Measurements from ENCODE around the gene FREM2.

Gene FREM2

DNA sequence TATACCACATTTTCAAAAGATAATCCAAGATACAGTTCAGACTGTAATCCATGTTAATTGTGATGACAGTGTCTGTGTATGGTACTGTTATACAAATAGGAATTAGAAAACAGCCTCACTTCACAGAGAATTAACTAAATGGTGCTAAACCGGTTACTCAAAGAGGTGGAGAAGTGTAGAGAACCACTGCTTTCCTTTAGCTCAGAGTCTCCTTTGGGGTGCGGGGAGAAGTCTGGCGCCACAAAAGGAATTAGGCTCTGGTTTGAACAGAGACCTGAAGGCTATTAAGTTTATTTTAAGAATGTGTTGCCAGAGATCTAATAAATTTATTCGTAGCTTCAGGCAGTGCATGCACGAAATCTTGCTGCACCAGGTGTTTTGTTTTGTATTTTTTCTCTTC, 65.8 kb downstream of the FREM2 start:
- no peak for DNase-seq
- in situ Hi-C loops (cut with MboI; ENCODE audit: low pct_unique_long_range_greater_than_20kb, low sequenced_read_pairs) = no loop called here

DNA sequence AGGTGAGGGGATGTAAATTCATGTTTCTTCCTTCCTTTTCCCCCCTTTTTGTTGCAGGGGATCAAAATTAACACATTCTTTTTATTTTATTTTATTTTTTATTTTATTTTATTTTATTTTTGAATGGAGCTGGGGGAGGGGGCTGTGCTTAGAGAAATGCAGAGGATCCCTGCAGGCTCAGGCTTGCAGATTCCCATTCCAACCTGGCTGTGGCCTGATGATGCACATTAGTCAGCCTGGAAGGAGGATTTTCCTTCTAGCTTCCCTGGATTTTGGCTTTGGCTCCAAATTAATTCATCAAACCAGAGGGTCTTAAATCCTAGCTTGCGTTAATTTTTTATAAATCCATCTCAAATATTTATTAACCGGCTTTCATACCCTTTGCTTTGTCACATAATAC, 67.0 kb downstream of the FREM2 start:
- DNase-seq = no peak
- in situ Hi-C loops (cut with MboI; ENCODE audit: low pct_unique_long_range_greater_than_20kb, low sequenced_read_pairs) = no loop called here

DNA sequence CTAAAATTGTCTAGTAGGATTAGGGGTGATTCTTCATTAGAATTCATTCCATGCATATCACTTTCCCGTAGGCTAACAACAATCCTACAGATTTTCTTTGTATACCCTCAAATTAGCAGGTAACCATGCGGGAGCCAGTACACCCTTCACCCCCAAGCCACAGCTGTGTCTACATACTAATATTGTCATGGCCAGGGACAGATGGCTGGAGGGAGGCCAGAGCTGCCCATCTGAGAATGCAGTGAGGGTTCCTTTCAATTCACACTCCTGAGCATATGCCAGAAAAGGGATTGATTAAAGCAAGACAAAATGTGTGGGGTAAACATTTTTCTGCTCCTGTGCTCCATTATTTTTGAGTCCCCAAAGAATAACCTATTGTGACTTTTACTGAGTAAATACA, 68.9 kb downstream of the FREM2 start:
- in situ Hi-C loops (cut with MboI; ENCODE audit: low pct_unique_long_range_greater_than_20kb, low sequenced_read_pairs) = no loop called here
- DNase-seq = no peak

DNA sequence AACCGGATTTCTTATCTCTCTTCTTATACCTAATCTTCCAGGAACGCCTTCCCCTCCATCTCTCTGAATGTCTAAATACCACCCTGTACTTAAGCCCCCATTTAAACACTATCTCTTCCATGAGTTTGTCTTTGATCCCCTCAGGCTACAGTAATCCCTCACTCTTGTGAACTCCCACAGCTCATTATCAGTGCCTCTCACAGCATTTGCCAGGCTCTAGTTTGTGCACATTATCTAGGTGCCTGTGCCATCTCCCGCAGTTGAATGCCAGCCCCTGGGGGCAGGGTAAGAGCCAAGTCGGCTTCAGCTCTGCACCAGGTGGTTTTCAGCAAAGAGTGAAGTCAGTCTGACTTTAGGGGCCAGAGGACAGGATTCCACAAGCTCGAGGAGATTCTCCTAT, 71.4 kb downstream of the FREM2 start:
- in situ Hi-C loops (cut with MboI; ENCODE audit: low pct_unique_long_range_greater_than_20kb, low sequenced_read_pairs) = no loop called here
- DNase-seq = no peak

DNA sequence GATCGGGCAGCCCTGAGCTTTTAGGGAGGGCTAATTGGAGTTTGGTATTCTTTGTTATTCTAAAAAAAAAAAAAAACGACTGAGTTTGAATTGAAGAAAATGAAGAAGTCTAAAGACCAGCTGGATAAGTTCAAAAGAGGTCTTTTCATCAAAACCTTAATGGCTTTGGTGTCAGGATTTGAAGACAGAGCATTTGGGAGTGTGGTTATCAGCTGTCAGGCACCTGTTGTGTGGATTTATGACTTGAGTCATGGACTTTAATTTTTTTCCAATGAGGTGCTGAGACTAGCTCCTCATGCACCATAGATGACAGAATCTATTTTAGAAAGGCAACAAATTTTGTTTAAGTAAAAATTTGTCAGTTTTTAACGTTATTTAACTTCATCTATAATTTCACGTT, 72.5 kb downstream of the FREM2 start:
- in situ Hi-C loops (cut with MboI; ENCODE audit: low pct_unique_long_range_greater_than_20kb, low sequenced_read_pairs) = no loop called here
- DNase-seq = no peak

DNA sequence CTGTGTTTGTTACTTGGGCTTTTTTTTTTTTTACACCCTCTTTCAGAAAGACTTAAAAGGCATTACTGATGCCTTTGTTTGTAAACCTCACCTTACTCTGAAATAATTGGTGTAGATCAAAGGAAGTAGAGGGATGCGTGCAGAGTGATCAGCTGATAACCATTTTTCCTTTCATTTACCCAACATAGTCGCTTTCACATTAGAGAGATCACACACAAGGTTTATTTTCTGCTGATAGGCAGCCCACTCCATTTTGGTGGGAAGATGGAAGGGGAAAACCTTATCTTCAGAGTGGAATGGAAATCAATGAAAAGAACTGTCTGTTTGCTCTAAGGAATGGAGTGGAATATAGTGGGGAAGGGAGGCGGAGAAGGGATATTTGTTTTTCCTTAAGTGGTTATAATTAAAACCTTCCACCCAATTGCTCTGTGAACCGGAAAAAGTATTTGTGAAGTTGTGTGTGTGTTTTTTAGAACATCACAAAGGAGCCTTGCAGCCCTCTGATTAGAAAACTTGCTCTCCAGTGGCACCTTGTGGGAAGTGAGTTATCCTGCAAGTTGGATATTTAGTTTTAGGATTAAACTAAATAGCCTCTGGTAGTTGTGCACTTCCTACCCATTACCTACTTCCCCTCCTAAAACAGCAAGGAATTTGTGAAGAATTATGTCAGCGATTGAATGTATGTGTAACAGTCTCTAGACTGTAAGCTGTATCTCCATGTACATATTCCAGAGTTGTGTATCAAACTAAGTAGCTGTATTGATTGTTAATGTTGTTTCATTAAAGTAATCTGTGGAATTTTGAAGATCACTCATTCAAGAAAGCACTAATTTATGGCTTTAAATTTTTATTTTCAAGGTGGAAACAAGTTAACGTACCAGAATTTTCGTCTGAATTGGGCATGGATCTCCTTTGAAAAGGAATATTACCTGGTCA, 76.8 kb downstream of the FREM2 start:
- peak; percentile 36 for DNase-seq
- in situ Hi-C loops (cut with MboI; ENCODE audit: low pct_unique_long_range_greater_than_20kb, low sequenced_read_pairs) = no loop called here

DNA sequence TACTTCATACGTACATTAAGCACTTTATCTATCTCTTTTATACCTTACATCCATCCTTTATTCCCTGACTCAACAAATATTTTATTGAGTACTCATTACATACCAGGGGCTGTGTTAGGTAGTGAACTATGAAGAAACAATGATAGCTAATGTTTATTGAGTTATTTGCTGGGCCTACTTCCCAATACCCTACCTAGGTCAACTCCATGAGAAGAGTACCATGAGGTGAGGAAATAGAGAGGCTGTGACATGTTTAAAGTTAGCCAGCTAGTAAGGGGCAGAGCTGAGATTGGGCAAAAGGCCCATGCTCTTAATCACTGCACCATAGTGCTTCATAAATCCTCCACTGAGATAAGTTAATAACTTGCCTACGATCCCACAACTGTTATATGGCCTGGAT, 79.9 kb downstream of the FREM2 start:
- in situ Hi-C loops (cut with MboI; ENCODE audit: low pct_unique_long_range_greater_than_20kb, low sequenced_read_pairs) = no loop called here
- no peak for DNase-seq

DNA sequence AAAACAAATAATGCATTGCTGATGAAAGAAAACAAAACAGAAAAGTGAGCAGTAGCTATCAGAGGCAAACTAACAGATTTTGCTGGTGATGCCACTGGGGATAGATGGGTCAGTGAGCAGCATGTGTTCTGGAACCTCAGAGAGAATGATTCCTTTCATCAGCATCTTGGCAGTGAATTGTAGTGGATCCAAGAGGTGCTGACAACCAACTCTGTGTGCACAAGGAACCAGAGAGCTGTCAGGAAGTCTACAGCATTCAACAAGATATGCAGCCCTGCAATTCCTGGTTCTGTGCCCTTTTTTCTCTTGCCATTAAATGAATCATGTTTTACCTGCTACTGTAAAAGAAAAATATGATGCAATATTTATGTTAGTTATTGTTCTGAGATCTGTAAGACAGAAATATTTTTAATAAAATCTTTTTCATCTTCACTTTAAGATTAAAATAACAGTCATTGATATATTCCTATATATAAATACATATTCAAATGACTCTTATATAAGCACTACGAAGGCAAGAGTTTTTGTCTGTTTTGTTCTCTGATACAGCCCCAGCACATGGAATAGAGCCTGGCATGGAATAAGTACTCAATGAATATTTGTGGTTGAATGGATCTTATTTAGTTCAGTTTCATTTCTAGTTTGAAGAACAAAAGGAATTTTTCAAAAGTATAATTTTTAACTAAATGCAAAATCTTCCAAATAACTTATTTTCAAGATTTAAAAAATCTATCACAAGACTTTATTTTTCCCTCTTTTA, 80.8 kb downstream of the FREM2 start:
- in situ Hi-C loops (cut with MboI; ENCODE audit: low pct_unique_long_range_greater_than_20kb, low sequenced_read_pairs) = no loop called here
- DNase-seq = no peak

DNA sequence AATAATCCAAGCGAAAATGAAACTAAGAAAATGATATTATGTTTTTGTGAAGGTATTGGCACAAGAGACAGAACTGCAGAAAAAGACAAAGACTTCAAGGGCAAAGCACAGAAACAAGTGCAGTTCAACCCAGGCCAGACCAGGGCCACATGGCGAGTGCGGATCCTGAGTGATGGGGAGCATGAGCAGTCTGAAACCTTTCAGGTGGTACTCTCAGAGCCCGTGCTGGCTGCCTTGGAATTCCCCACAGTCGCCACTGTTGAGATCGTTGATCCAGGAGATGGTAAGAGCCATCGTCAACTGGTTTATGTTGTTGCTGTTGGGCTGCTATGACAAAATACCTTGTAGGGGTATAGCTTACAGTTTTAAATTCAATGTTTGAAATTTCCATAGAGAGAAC, 82.6 kb downstream of the FREM2 start:
- in situ Hi-C loops (cut with MboI; ENCODE audit: low pct_unique_long_range_greater_than_20kb, low sequenced_read_pairs) = no loop called here
- DNase-seq = no peak

DNA sequence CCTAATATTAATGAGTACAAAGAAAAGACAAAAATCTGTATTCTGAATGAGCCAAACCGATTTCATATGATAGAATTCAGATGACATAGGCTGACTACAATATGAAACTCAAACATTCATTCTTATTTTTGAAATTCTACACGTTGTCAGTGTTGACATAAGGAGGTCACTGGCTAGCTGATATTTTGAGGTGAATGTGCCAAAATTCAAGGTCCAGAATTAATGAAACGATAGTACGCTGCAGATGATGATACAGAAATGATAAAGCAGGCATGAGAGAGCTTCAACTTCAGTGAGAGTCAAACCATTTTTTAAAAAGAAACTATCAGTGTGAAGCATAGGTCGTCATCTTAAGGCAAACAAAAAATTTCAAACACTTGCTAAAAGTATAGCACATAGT, 88.2 kb downstream of the FREM2 start:
- in situ Hi-C loops (cut with MboI; ENCODE audit: low pct_unique_long_range_greater_than_20kb, low sequenced_read_pairs) = no loop called here
- DNase-seq = no peak

DNA sequence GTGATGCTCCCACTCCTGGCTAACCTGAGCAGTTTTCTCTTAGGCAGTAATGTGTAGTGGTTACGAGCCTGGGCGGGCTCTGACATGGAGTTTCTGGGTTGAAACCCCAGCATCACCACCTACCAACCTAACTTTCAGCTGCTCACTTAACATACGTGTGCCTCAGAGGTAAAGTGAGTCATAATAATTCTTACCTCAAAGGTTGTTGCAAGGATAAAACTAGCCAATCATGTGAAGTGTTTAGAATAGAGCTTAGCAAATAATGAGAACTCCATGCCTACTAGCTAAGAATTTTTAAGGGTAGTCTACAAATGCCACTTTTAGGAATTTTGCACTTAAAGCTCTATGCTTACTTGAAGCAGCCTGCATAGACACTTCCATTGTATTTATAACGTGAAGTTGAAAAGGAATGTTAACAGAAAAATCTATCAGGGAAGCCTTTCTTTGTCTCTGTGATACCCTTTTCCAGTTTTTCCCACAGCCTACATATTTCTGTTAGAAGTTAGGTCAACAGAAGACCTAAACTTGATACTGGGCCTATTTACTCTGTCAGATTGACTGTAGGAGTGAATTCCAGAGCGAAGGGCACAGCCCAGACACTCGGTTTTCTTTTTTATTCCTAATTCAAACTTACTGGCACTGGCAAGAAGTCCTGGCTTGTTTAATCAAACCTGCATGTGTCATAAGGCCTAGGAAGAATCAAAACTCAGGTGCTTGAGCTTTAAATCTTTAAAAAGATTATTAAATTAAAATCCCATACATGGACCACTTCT, 90.7 kb downstream of the FREM2 start:
- no peak for DNase-seq
- in situ Hi-C loops (cut with MboI; ENCODE audit: low pct_unique_long_range_greater_than_20kb, low sequenced_read_pairs) = no loop called here

DNA sequence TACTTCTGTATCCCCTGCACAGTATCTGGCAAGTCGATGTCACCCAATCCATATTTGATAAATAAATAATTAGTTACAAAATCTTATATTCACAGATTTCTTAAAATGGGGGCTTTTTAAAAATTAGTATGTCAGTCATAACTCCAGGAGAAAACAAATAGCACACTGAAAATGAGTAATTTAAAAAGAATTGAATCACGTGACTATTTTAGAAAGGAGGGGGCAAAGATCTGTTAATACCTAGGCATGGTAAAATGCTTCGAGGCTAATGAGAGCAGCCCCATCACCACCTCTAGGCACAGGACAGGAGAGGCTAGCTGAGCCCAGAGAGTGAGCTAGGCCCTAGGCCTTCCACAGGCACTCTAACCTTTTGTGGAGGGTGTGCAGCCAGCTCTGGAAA, 94.7 kb downstream of the FREM2 start:
- no peak for DNase-seq
- in situ Hi-C loops (cut with MboI; ENCODE audit: low pct_unique_long_range_greater_than_20kb, low sequenced_read_pairs) = no loop called here

DNA sequence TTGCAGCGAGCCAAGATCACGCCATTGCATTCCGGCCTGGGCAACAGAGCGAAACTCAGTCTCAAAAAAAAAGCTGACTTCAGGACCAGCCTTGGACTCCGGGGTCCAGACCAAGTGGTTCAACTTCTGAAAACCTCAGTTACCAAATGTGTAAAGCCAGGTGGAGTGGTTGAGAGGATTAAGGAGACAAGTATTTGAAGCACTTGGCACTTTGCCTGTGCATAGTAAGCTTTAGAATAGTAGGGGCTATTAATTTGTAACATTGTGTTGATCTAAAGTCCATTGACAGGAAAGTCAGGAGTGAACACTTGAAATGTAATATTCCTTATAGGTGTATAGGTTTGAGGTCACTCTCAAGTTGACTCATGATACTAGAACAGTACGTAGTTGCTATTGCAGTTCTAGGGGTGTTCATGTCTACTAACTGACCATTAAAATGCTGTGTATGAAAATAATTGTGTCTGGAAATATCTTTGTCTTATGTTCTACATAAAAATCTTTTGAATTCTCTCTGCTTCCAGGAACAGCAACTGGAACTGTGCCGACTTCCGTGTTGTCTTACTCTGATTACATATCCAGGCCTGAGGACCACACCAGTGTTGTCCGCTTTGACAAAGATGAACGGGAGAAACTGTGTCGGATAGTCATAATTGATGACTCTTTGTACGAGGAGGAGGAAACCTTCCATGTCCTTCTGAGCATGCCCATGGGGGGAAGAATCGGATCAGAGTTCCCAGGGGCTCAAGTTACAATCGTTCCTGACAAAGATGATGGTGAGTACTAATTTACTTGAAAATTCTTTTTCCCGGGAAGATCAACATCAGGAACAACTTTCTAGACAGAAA, 97.4 kb downstream of the FREM2 start:
- in situ Hi-C loops (cut with MboI; ENCODE audit: low pct_unique_long_range_greater_than_20kb, low sequenced_read_pairs) = no loop called here
- DNase-seq = no peak

DNA sequence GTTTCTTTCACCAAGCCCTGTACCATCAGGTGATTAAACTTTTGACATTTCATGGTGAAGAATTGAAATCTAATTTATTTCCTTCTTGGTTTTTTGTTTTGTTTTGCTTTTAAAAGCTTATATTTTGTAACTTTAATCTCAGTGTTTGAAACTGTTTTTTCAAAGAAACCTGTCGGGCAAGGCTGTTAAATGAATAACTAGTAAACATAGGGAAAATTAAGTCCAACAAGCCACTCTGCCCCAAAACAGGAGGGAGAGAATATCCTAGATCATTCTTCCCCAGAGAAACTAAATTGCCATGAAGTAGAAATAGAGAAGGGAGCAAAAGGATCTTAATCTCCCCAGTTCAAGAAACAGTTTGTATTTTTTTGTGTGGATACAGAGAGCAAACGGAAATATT, 98.2 kb downstream of the FREM2 start:
- in situ Hi-C loops (cut with MboI; ENCODE audit: low pct_unique_long_range_greater_than_20kb, low sequenced_read_pairs) = no loop called here
- DNase-seq = no peak

DNA sequence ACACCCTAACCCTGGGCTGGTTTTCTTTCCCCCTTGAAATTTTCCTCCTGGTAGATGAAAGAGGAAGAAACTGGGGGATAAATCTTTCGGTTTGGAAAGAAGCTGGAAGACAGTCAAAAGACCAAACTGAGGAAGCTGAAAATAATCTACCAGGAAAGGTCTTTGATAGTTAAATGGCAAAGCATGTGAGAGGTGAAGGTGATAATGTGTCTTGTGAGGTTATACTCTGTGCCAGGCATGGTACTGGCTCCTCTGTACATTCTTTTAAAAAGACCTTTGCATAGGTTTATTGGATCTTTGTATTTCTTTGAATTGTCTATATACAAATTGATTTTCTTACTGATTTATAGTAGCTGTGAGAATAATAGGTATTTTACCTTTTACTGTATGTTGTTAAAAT, 98.6 kb downstream of the FREM2 start:
- in situ Hi-C loops (cut with MboI; ENCODE audit: low pct_unique_long_range_greater_than_20kb, low sequenced_read_pairs) = no loop called here
- DNase-seq = no peak

DNA sequence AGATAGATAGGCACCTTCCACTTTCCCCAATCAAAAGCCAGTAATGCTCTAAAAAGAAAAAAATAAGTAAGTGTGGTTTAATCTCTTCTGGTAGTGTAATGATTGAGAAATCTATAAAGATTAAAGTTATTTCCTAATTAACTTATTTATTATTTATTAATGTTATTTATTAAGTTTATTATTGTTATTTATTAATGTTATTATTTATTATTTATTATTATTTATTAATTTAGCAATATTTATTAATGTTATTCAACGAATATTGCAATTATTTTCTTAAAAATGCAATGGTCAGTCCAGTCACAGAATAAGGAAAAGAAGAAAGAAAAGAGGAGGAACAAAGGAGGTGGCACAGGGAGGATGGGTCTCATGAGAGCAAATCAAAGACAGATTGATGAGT, 100.7 kb downstream of the FREM2 start:
- DNase-seq = no peak
- in situ Hi-C loops (cut with MboI; ENCODE audit: low pct_unique_long_range_greater_than_20kb, low sequenced_read_pairs) = no loop called here

DNA sequence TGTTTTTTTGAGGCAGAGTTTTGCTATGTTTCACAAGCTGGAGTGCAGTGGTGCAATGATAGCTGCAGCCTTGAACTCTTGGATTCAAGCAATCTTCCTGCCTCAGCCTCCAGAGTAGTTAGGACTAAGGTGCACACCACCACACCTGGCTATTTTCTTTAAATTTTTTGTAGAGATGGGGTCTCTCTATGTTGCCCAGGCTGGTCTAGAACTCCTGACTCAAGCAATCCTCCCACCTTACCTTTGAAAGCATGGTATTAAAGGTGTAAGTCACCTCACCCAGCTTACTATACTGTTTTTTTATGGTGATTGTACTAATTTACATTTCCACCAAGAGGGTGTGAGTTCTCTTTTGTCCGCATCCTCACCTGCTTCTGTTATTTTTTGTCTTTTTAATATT, 110.0 kb downstream of the FREM2 start:
- in situ Hi-C loops (cut with MboI; ENCODE audit: low pct_unique_long_range_greater_than_20kb, low sequenced_read_pairs) = no loop called here
- DNase-seq = no peak

DNA sequence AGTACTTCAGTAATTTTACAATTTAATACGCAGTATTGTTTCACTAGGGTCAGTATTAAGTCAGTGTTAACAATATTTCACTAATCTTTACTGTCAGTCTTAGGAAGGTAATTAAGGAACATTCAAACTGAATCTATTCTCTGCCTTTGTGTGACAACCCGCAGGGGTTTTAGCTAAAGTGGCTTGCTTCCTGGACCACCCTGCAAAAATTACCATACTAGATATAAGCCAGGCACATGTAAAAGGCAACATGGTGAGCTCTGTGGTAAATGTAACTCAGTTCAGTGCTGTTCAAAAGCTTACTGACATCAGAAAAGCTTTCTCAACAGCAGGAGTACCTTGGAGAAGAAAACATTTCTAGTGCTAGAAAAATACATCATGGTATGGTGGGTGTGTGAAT, 116.7 kb downstream of the FREM2 start:
- no peak for DNase-seq

DNA sequence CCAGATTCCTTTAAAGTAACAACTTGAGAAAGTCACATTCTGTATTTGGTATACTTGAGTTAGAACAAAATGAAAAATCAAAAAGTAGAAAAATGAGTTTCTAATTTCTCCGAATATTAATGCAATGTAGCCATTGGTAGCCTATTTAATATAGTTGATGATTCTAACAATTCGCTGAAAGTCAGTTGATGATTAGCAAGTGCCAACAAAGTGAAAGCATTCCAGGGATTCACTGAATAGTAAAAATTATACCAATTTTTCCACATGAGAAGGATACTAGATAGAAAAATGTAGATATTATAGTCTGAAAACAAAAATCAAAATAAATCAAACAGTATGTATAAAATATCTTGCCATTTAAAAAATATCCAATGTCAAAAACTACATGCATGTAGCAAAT, 117.2 kb downstream of the FREM2 start:
- in situ Hi-C loops (cut with MboI; ENCODE audit: low pct_unique_long_range_greater_than_20kb, low sequenced_read_pairs) = no loop called here
- DNase-seq = no peak

More for the DNA sequence above, 116.7 kb downstream of the FREM2 start:
- in situ Hi-C loops (cut with MboI; ENCODE audit: low pct_unique_long_range_greater_than_20kb, low sequenced_read_pairs) = no loop called here

All from KBM-7 (cell line).